IMR-90 (cell line): ENCODE data around the gene RRP1. TPM values are rescaled to one million over a fixed set of nuclear protein-coding genes. Genes with fewer than 3 reads are reported as not detected.

Experiments used
- ATAC-seq: fragments of 200-7000 bp; cut with Tn5 transposase; 2 replicates; pipeline ENCODE4 v1.9.1; 2020; ENCODE audit warnings: low read depth, mild to moderate bottlenecking, moderate library complexity
- BruUV-seq: library from RNA; stranded (reverse); fragments of 400-500 nt; replicated peaks from 2 replicates; lab custom pipeline; 2021; lab: Mats Ljungman, UMichigan
- CTCF ChIA-PET: fragments of 300-600 bp; formaldehyde crosslinking; extraction: SDS; loops from one replicate; lab custom pipeline; 2021; ENCODE audit warnings: antibody characterized with exemption; lab: Yijun Ruan, JAX
- POLR2A ChIA-PET: fragments of 300-600 bp; sonication (Branson Sonifier 250); formaldehyde crosslinking; loops from one replicate; lab custom pipeline; 2022; ENCODE audit warnings: antibody characterized with exemption; ENCODE audit not compliant: unreplicated experiment; lab: Charles Lee
- DNase-seq: peaks from one replicate; pipeline ENCODE4 v3.0.0; 2013
- H2AFZ ChIP-seq: replicated peaks from 2 replicates; pipeline ENCODE3; 2013; ENCODE audit warnings: low read length, mild to moderate bottlenecking; ENCODE audit not compliant: poor library complexity
- H2AK5ac ChIP-seq: 2 replicates; pipeline ENCODE4 v1.6.1; 2013; ENCODE audit warnings: low read depth, low read length, inconsistent platforms
- H2AK9ac ChIP-seq: replicated peaks from 2 replicates; pipeline ENCODE3; 2013; ENCODE audit warnings: mild to moderate bottlenecking, low read depth, low read length, moderate library complexity; ENCODE audit not compliant: poor library complexity
- H2BK120ac ChIP-seq: 2 replicates; pipeline ENCODE4 v1.6.1; 2013; ENCODE audit warnings: low read depth, low read length, inconsistent platforms
- H2BK15ac ChIP-seq: 3 replicates; pipeline ENCODE4 v1.6.1; 2013; ENCODE audit warnings: low read depth, low read length, inconsistent platforms
- H2BK20ac ChIP-seq: 2 replicates; pipeline ENCODE4 v1.6.1; 2013; ENCODE audit warnings: low read depth, mild to moderate bottlenecking, inconsistent platforms, low read length, moderate library complexity
- H2BK5ac ChIP-seq: 2 replicates; pipeline ENCODE4 v1.6.1; 2013; ENCODE audit warnings: mild to moderate bottlenecking, low read depth, low read length, inconsistent platforms; ENCODE audit not compliant: poor library complexity, severe bottlenecking
- H3K14ac ChIP-seq: replicated peaks from 2 replicates; pipeline ENCODE4 v1.6.1; 2013; ENCODE audit warnings: low read depth, low read length, inconsistent platforms
- H3K18ac ChIP-seq: 2 replicates; pipeline ENCODE4 v1.6.1; 2013; ENCODE audit warnings: low read depth, low read length, control low read depth
- H3K23ac ChIP-seq: 2 replicates; pipeline ENCODE4 v1.6.1; 2013; ENCODE audit warnings: low read depth, low read length, inconsistent platforms
- H3K27ac ChIP-seq: 2 replicates; pipeline ENCODE4 v1.5.1; 2013; ENCODE audit warnings: mild to moderate bottlenecking, control low read depth, low read length; ENCODE audit not compliant: insufficient read depth
- H3K27me3 ChIP-seq: 2 replicates; pipeline ENCODE4 v1.6.1; 2013; ENCODE audit warnings: low read length; ENCODE audit not compliant: control insufficient read depth, insufficient read depth
- H3K36me3 ChIP-seq: 2 replicates; pipeline ENCODE4 v1.6.1; 2013; ENCODE audit warnings: low read length, mixed read lengths; ENCODE audit not compliant: control insufficient read depth, insufficient read depth
- H3K4ac ChIP-seq: 2 replicates; pipeline ENCODE4 v1.6.1; 2013; ENCODE audit warnings: low read depth, low read length, inconsistent platforms
- H3K4me1 ChIP-seq: 2 replicates; pipeline ENCODE4 v1.6.1; 2013; ENCODE audit warnings: low read length, mixed read lengths; ENCODE audit not compliant: control insufficient read depth, insufficient read depth
- H3K4me2 ChIP-seq: 2 replicates; pipeline ENCODE4 v1.6.1; 2013; ENCODE audit warnings: low read depth, mild to moderate bottlenecking, control low read depth, low read length, moderate library complexity
- H3K4me3 ChIP-seq: 2 replicates; pipeline ENCODE4 v1.5.1; 2013; ENCODE audit warnings: low read depth, mild to moderate bottlenecking, control low read depth, low read length, moderate library complexity; ENCODE audit not compliant: insufficient read depth
- H3K56ac ChIP-seq: 2 replicates; pipeline ENCODE4 v1.6.1; 2013; ENCODE audit warnings: low read length, inconsistent platforms; ENCODE audit not compliant: insufficient read depth; ENCODE audit errors: extremely low read depth
- H3K79me1 ChIP-seq, 2 experiments: 2 replicates each; pipeline ENCODE4 v1.6.1; 2013; ENCODE audit warnings: low read length in 2 of 2, inconsistent platforms in 1 of 2, low read depth in 1 of 2
- H3K9ac ChIP-seq: 2 replicates; pipeline ENCODE4 v1.6.1; 2013; ENCODE audit warnings: low read depth, low read length, control low read depth
- H3K9me1 ChIP-seq: 2 replicates; pipeline ENCODE4 v1.6.1; 2013; ENCODE audit warnings: low read length, inconsistent platforms; ENCODE audit not compliant: insufficient read depth
- H3K9me3 ChIP-seq: 2 replicates; pipeline ENCODE4 v1.6.1; 2013; ENCODE audit warnings: low read length; ENCODE audit not compliant: control insufficient read depth, insufficient read depth
- H4K20me1 ChIP-seq: 2 replicates; pipeline ENCODE4 v1.6.1; 2013; ENCODE audit warnings: low read length, inconsistent platforms; ENCODE audit not compliant: insufficient read depth
- H4K5ac ChIP-seq: 2 replicates; pipeline ENCODE4 v1.6.1; 2013; ENCODE audit warnings: mild to moderate bottlenecking, low read depth, low read length, control low read depth
- H4K8ac ChIP-seq, 2 experiments: 2 replicates each; pipeline ENCODE4 v1.6.1; 2013; ENCODE audit warnings: low read depth in 2 of 2, low read length in 2 of 2, control low read depth in 1 of 2, inconsistent platforms in 1 of 2
- H4K91ac ChIP-seq: 2 replicates; pipeline ENCODE4 v1.6.1; 2013; ENCODE audit warnings: low read depth, low read length, inconsistent platforms; ENCODE audit not compliant: insufficient read depth
- BHLHE40 ChIP-seq: fragments of 150-350 bp; IDR thresholded peaks from 2 replicates; pipeline ENCODE4 v1.6.1; 2016; ENCODE audit warnings: mild to moderate bottlenecking, low read depth, low read length
- CEBPB ChIP-seq: IDR thresholded peaks from 2 replicates; pipeline ENCODE4 v1.6.1; 2012; ENCODE audit warnings: low read depth, low read length, improper control_type of control experiment
- CHD1 ChIP-seq: IDR thresholded peaks from 2 replicates; pipeline ENCODE4 v1.6.1; 2012; ENCODE audit warnings: low read depth, low read length, improper control_type of control experiment
- FOS ChIP-seq: fragments of 150-350 bp; IDR thresholded peaks from 2 replicates; pipeline ENCODE4 v1.6.1; 2016; ENCODE audit warnings: low read depth, low read length
- MAFK ChIP-seq: IDR thresholded peaks from 2 replicates; pipeline ENCODE4 v1.6.1; 2012; ENCODE audit warnings: low read depth, low read length, improper control_type of control experiment
- MXI1 ChIP-seq: IDR thresholded peaks from 2 replicates; pipeline ENCODE4 v1.6.1; 2012; ENCODE audit warnings: low read depth, mild to moderate bottlenecking, low read length, moderate library complexity, borderline replicate concordance
- NFE2L2 ChIP-seq: fragments of 150-350 bp; IDR thresholded peaks from 2 replicates; pipeline ENCODE4 v1.6.1; 2016; ENCODE audit warnings: low read depth, mild to moderate bottlenecking, low read length
- POLR2A ChIP-seq: IDR thresholded peaks from 2 replicates; pipeline ENCODE4 v1.6.1; 2012; ENCODE audit warnings: mild to moderate bottlenecking, low read depth, low read length
- RAD21 ChIP-seq: IDR thresholded peaks from 2 replicates; pipeline ENCODE4 v1.6.1; 2012; ENCODE audit warnings: low read length, improper control_type of control experiment
- RCOR1 ChIP-seq: IDR thresholded peaks from 2 replicates; pipeline ENCODE4 v1.6.1; 2012; ENCODE audit warnings: mild to moderate bottlenecking, low read length, improper control_type of control experiment; ENCODE audit not compliant: insufficient replicate concordance
- RFX5 ChIP-seq: IDR thresholded peaks from 2 replicates; pipeline ENCODE4 v1.8.0; 2012; ENCODE audit warnings: low read depth, mild to moderate bottlenecking, low read length, moderate library complexity
- SMC3 ChIP-seq: fragments of 150-350 bp; IDR thresholded peaks from 2 replicates; pipeline ENCODE4 v1.6.1; 2016; ENCODE audit warnings: low read depth, mild to moderate bottlenecking, antibody characterized with exemption, low read length, moderate library complexity
- WGBS, 2 experiments: methylation state at CpG; one replicate each; pipeline versions ENCODE4 v1.1.5 to v1.1.7; 2013; ENCODE audit warnings: missing lambda C conversion rate in 2 of 2; ENCODE audit not compliant: insufficient read length in 1 of 2; ENCODE audit errors: extremely low coverage in 2 of 2; 5-methylcytosine and 5-hydroxymethylcytosine counted together
- dilution Hi-C: fragments of 300-500 bp; cut with HindIII; formaldehyde crosslinking; loops from one replicate; pipeline ENCODE4 v1.14.3; 2018; ENCODE audit warnings: low sequenced_read_pairs; ENCODE audit not compliant: unreplicated experiment
- in situ Hi-C: fragments of 300-500 bp; cut with MboI; formaldehyde crosslinking; loops from 3 replicates; pipeline ENCODE4 v1.14.3; 2019; ENCODE audit warnings: low sequenced_read_pairs, inconsistent platforms, mixed read lengths
- intact Hi-C: fragments of 100-400 bp; cut with micrococcal nuclease; formaldehyde crosslinking; loops from 2 replicates; pipeline ENCODE4 v1.10.0; 2022
- polyA plus RNA-seq, 3 experiments: library from polyadenylated mRNA; depleted of rRNA; stranded (reverse); fragments of >200 nt; gene quantifications; 2 replicates each; pipeline ENCODE4 v1.2.3, GENCODE V29; 2012; ENCODE audit warnings: low replicate concordance in 1 of 3
- total RNA-seq: library from RNA; depleted of rRNA; stranded (reverse); fragments of >200 nt; gene quantifications from 2 replicates; pipeline ENCODE4 v1.2.3, GENCODE V29; 2012
- TF ChIP-seq, protein P1 (sequence below): fragments of 150-350 bp; IDR thresholded peaks from 2 replicates; pipeline ENCODE4 v1.6.1; 2016; ENCODE audit warnings: low read depth, mild to moderate bottlenecking, low read length, moderate library complexity, borderline replicate concordance
- TF ChIP-seq, protein P2 (sequence below): conservative IDR thresholded peaks from 2 replicates; pipeline ENCODE4 v1.5.1; 2012; ENCODE audit warnings: mild to moderate bottlenecking, low read depth, low read length, improper control_type of control experiment
- TF ChIP-seq, protein P3 (sequence below): fragments of 150-350 bp; IDR thresholded peaks from 2 replicates; pipeline ENCODE4 v1.6.1; 2017; ENCODE audit warnings: mild to moderate bottlenecking, antibody characterized with exemption, low read length, low read depth

RRP1 gene
- total and polyA plus RNA-seq, 2 of the 4 experiments (the other 2 are of a cell fraction): 20.2 to 23.3 TPM

DNA sequence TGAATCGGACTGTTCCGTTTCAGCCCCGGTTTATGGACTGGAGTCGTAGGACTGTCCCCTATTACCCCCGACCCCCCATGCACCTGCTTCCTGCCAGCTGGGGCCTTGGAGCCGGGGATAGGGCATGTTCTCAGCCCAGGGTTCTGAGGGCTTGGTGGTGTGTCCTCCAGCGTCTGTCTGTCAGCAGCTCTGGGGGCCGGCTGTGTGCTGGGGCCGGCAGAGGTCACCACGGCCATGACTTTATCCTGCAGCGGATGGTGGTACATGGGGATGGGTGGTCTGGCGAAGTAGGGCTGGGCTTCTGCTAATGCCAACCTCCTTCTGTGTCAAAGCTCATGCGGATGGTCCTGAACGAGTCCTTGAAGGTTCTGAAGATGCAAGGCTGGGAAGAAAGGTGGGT, 5.5 kb downstream of the RRP1 start:
- Histone ChIP-seq H4K20me1 (peaks cover 15% of the 10 kb centered on the region), H3K4me3 (no peak overlapping the region), H3K9me1 (peaks cover 9% of the 10 kb centered on the region; the same call in 1 of the 2 replicates), H3K56ac (no peak overlapping the region), H2BK15ac (no peak overlapping the region), H3K79me1 (peaks cover 29 to 52% of the 10 kb centered on the region in 2 experiments), H2AK5ac (no peak overlapping the region), H3K27ac (no peak overlapping the region), H2AFZ (no peak overlapping the region), H3K9me3 (no peaks in the 10 kb centered on the region), H3K27me3 (no peaks in the 10 kb centered on the region), H3K23ac (no peak overlapping the region), H2BK120ac (no peak overlapping the region), H3K18ac (no peak overlapping the region), H3K14ac (no peak overlapping the region), H3K4ac (no peak overlapping the region), H2BK5ac (no peak overlapping the region), H3K9ac (no peak overlapping the region), H3K4me1 (peaks cover 4% of the 10 kb centered on the region), H4K5ac (no peak overlapping the region), H4K91ac (no peak overlapping the region), H3K36me3 (peaks cover 78% of the 10 kb centered on the region), H3K4me2 (no peak overlapping the region), H2BK20ac (no peak overlapping the region), H2AK9ac (no peak overlapping the region), H4K8ac (no peak overlapping the region)
- ChIA-PET CTCF (interaction anchor here (0.6 kb wide), 1 partner anchor 9 kb away, joined by 5 read pairs; no protein-coding TSS in a partner anchor), POLR2A (no interaction called here)
- in situ Hi-C loops: no loop called here
- intact Hi-C loops: no loop called here
- 100% methylated on average over 2 of the region's 14 CpGs; no CpG with 5 or more reads in 1 of the 2 experiments for WGBS, 2 experiments
- dilution Hi-C loops: no loop called here
- DNase-seq (no peak), ATAC-seq (no peak)
- no peak for TF ChIP-seq CEBPB
- TF ChIP-seq, protein P1, sequence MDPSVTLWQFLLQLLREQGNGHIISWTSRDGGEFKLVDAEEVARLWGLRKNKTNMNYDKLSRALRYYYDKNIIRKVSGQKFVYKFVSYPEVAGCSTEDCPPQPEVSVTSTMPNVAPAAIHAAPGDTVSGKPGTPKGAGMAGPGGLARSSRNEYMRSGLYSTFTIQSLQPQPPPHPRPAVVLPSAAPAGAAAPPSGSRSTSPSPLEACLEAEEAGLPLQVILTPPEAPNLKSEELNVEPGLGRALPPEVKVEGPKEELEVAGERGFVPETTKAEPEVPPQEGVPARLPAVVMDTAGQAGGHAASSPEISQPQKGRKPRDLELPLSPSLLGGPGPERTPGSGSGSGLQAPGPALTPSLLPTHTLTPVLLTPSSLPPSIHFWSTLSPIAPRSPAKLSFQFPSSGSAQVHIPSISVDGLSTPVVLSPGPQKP: no peak
- TF ChIP-seq, protein P2, sequence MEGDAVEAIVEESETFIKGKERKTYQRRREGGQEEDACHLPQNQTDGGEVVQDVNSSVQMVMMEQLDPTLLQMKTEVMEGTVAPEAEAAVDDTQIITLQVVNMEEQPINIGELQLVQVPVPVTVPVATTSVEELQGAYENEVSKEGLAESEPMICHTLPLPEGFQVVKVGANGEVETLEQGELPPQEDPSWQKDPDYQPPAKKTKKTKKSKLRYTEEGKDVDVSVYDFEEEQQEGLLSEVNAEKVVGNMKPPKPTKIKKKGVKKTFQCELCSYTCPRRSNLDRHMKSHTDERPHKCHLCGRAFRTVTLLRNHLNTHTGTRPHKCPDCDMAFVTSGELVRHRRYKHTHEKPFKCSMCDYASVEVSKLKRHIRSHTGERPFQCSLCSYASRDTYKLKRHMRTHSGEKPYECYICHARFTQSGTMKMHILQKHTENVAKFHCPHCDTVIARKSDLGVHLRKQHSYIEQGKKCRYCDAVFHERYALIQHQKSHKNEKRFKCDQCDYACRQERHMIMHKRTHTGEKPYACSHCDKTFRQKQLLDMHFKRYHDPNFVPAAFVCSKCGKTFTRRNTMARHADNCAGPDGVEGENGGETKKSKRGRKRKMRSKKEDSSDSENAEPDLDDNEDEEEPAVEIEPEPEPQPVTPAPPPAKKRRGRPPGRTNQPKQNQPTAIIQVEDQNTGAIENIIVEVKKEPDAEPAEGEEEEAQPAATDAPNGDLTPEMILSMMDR: no peak
- TF ChIP-seq CHD1: no peak
- no peak for TF ChIP-seq POLR2A
- TF ChIP-seq RFX5: no peak
- TF ChIP-seq RAD21: no peak
- no peak for TF ChIP-seq SMC3
- TF ChIP-seq MAFK: no peak
- no peak for TF ChIP-seq NFE2L2
- TF ChIP-seq FOS: no peak
- TF ChIP-seq MXI1: no peak
- no peak for TF ChIP-seq RCOR1
- TF ChIP-seq, protein P3, sequence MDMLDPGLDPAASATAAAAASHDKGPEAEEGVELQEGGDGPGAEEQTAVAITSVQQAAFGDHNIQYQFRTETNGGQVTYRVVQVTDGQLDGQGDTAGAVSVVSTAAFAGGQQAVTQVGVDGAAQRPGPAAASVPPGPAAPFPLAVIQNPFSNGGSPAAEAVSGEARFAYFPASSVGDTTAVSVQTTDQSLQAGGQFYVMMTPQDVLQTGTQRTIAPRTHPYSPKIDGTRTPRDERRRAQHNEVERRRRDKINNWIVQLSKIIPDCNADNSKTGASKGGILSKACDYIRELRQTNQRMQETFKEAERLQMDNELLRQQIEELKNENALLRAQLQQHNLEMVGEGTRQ: no peak
- TF ChIP-seq BHLHE40: no peak
- no TSS peak for BruUV-seq
